Naive thymus-derived CD4-positive, alpha-beta T cell (primary cell): ENCODE data around the gene LYST. TPM values are rescaled to one million over a fixed set of nuclear protein-coding genes. Genes with fewer than 3 reads are reported as not detected.

Experiments
- ATAC-seq: fragments of 150-1000 bp; cut with Tn5 transposase; 2 replicates; pipeline ENCODE4 v1.10.0; 2021; ENCODE audit warnings: mild to moderate bottlenecking, moderate library complexity
- CTCF ChIA-PET: fragments of 350-600 bp; sonication (Branson Sonifier 250); formaldehyde crosslinking; loops from one replicate; lab custom pipeline; 2021; ENCODE audit warnings: antibody characterized with exemption; lab: Charles Lee
- POLR2A ChIA-PET: fragments of 350-600 bp; sonication (Branson Sonifier 250); formaldehyde crosslinking; loops from one replicate; lab custom pipeline; 2021; ENCODE audit warnings: antibody characterized with exemption, inconsistent platforms; lab: Charles Lee
- DNase-seq, 9 donors: peaks; one replicate each; pipeline versions ENCODE4 v3.0.0 to v3.0.0-alpha.2; 2020 to 2022; ENCODE audit warnings: mixed read lengths in 1 of 9
- H3K27ac ChIP-seq: one replicate; pipeline ENCODE4 v1.7.0; 2013; ENCODE audit warnings: mild to moderate bottlenecking, low read depth, low read length, moderate library complexity
- H3K27me3 ChIP-seq, 2 donors: one replicate each; pipeline ENCODE4 v1.7.0; 2013; ENCODE audit warnings: low read length in 2 of 2, mild to moderate bottlenecking in 2 of 2, moderate library complexity in 2 of 2; ENCODE audit not compliant: control insufficient read depth in 2 of 2, insufficient read depth in 2 of 2
- H3K36me3 ChIP-seq, 3 experiments: 1 replicate in 2 of 3; 2 replicates in 1 of 3; pipeline ENCODE4 v1.7.0; 2013; ENCODE audit warnings: low read length in 3 of 3, mild to moderate bottlenecking in 3 of 3, moderate library complexity in 1 of 3; ENCODE audit not compliant: insufficient read depth in 3 of 3, control insufficient read depth in 2 of 3
- H3K4me1 ChIP-seq, 2 donors: one replicate each; pipeline ENCODE4 v1.7.0; 2013; ENCODE audit warnings: low read length in 2 of 2, mild to moderate bottlenecking in 2 of 2, moderate library complexity in 1 of 2; ENCODE audit not compliant: control insufficient read depth in 2 of 2, insufficient read depth in 2 of 2
- H3K4me3 ChIP-seq: 2 replicates; pipeline ENCODE4 v1.7.0; 2013; ENCODE audit warnings: mild to moderate bottlenecking, low read length
- H3K9me3 ChIP-seq, 3 experiments: 1 replicate in 2 of 3; 2 replicates in 1 of 3; pipeline ENCODE4 v1.7.0; 2013; ENCODE audit warnings: low read length in 3 of 3; ENCODE audit not compliant: control insufficient read depth in 2 of 3
- H3K27ac Mint-ChIP-seq, 9 donors: one replicate each; pipeline ENCODE4 v1.8.0; 2020 to 2022; ENCODE audit warnings: mixed read lengths in 9 of 9, mild to moderate bottlenecking in 8 of 9, moderate library complexity in 5 of 9, inconsistent platforms in 2 of 9
- H3K27me3 Mint-ChIP-seq, 5 donors: one replicate each; pipeline ENCODE4 v1.8.0; 2021 to 2022; ENCODE audit warnings: mixed read lengths in 5 of 5, mild to moderate bottlenecking in 1 of 5
- H3K36me3 Mint-ChIP-seq, 5 donors: one replicate each; pipeline ENCODE4 v1.8.0; 2020 to 2022; ENCODE audit warnings: mixed read lengths in 5 of 5, mild to moderate bottlenecking in 3 of 5, inconsistent platforms in 1 of 5
- H3K4me1 Mint-ChIP-seq, 7 donors: one replicate each; pipeline ENCODE4 v1.8.0; 2020 to 2022; ENCODE audit warnings: mixed read lengths in 7 of 7, mild to moderate bottlenecking in 3 of 7, inconsistent platforms in 1 of 7
- H3K4me3 Mint-ChIP-seq, 10 donors: one replicate each; pipeline ENCODE4 v1.8.0; 2020 to 2022; ENCODE audit warnings: mild to moderate bottlenecking in 10 of 10, mixed read lengths in 10 of 10, moderate library complexity in 6 of 10, inconsistent platforms in 2 of 10
- H3K9me3 Mint-ChIP-seq, 11 donors: one replicate each; pipeline ENCODE4 v1.8.0; 2020 to 2022; ENCODE audit warnings: mixed read lengths in 11 of 11, mild to moderate bottlenecking in 4 of 11, inconsistent platforms in 1 of 11, moderate library complexity in 1 of 11
- intact Hi-C, 2 donors: fragments of 100-400 bp; cut with micrococcal nuclease; formaldehyde crosslinking; loops; one replicate each; pipeline ENCODE4 v1.15.1; 2023
- microRNA-seq: library from miRNA; unstranded; fragments of <30 nt; microRNA quantifications from one replicate; pipeline ENCODE4 v1.2.0, GENCODE V29; 2022; ENCODE audit warnings: borderline microRNAs expressed
- polyA plus RNA-seq, 2 donors: library from polyadenylated mRNA; unstranded; fragments of 300-500 nt; fragmentation: Illumina TruSeq; gene quantifications; one replicate each; pipeline ENCODE4 v1.2.3, GENCODE V29; 2021
- total RNA-seq, 6 experiments: library from RNA in 5 of 6; stranded (reverse) in 5 of 6; gene quantifications; 1 replicate in 5 of 6; 2 replicates in 1 of 6; pipeline ENCODE4 v1.2.3 and lab custom pipeline; 2021 to 2026

The LYST gene
- total and polyA plus RNA-seq, 7 experiments from 2014 or later = 5.7 to 98.1 (median 27.8) TPM

DNA sequence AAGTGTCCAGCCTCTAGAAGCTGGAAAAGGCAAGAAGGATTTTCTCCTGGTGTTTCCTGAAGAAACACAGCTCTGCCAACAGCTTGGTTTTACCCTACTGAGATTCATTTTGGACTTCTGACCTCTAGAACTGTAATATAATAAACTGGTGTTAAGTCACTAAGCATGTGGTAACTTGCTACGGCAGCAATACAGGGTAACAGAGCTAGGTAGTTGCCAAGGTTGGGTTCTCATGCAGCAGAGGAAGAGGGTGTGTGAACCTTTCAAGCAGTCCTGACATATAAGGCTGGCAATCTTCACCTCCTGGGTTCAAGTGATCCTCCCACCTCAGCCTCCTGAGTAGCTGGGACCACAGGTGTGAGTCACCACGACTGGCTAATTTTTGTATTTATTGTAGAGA, 253.1 kb downstream of the LYST start:
- H3K9me3 Mint-ChIP-seq = no peaks in the 10 kb centered on the region
- H3K4me3 Mint-ChIP-seq = no peak overlapping the region
- ChIA-PET CTCF (no interaction called here), POLR2A (no interaction called here)
- no peak for DNase-seq
- Histone ChIP-seq H3K36me3 (no peaks in the 10 kb centered on the region), H3K27ac (no peak overlapping the region), H3K27me3 (no peaks in the 10 kb centered on the region), H3K4me1 (no peaks in the 10 kb centered on the region), H3K4me3 (no peak overlapping the region), H3K9me3 (no peaks in the 10 kb centered on the region)
- no peaks in the 10 kb centered on the region for H3K4me1 Mint-ChIP-seq
- peaks cover 0 to 11% (median 0%) of the 10 kb centered on the region in 5 donors for H3K27me3 Mint-ChIP-seq
- intact Hi-C loops = no loop called here
- no peak for ATAC-seq
- no peak overlapping the region for H3K27ac Mint-ChIP-seq
- H3K36me3 Mint-ChIP-seq = no peaks in the 10 kb centered on the region

DNA sequence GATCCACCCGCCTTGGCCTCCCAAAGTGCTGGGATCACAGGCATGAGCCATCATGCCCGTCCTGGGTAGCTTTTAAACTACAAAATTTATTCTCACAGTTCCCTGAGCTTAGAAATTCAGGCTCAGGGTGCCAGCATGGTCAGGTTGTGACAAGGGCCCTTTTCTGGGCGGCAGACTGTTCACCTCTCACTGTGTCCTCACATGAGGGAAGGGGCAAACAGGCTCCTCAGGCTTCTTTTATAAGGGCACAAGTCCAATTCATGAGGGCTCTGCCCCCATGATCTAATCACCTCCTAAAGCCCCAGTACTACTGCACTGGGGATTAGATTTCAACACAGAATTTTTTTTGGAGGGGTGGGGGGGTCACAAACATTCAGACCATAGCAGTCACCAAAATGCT, 253.9 kb downstream of the LYST start:
- H3K4me1 ChIP-seq = no peaks in the 10 kb centered on the region

More for the DNA sequence above, 253.9 kb downstream of the LYST start:
- Mint-ChIP-seq H3K36me3 (no peaks in the 10 kb centered on the region), H3K4me1 (no peaks in the 10 kb centered on the region), H3K27me3 (peaks cover 0 to 11% (median 0%) of the 10 kb centered on the region in 5 donors), H3K27ac (no peak overlapping the region), H3K4me3 (no peak overlapping the region), H3K9me3 (no peaks in the 10 kb centered on the region)
- Histone ChIP-seq H3K27me3 (no peaks in the 10 kb centered on the region), H3K4me3 (no peak overlapping the region), H3K36me3 (no peaks in the 10 kb centered on the region), H3K27ac (no peak overlapping the region), H3K9me3 (no peaks in the 10 kb centered on the region)
- DNase-seq = no peak
- POLR2A ChIA-PET = no interaction called here
- CTCF ChIA-PET = no interaction called here
- no peak for ATAC-seq
- intact Hi-C loops = no loop called here

Small RNA genes lying within 50 kb of the gene (microRNA-seq; reads per million reads assigned to microRNA genes)
- gene MIR1537 = 3.1 reads per million

Other genes starting within 250 kb of the LYST start
- 1 to 10 TPM in 1 of 5 experiments, under 1 TPM in 1, not detected in 3; 0.17 to 2.3 TPM for gene GNG4, start 217.1 kb downstream of the LYST start, total RNA-seq
- not detected for gene GNG4, start 217.1 kb downstream of the LYST start, polyA plus RNA-seq
- gene NID1, start 198.2 kb upstream of the LYST start, total RNA-seq = 1 to 10 TPM in 1 of 5 experiments, under 1 TPM in 4; 0.11 to 6.2 (median 0.22) TPM
- gene NID1, start 198.2 kb upstream of the LYST start, polyA plus RNA-seq = not detected